NCI-H524 treated with DMSO at 0.1 percent for 48 hours (cell line): ENCODE measurements around the gene OPCML.
A peak's percentile ranks its signal among the peaks of the same experiment; 100 is the strongest.

Source experiments
- DNase-seq: peaks from one replicate; lab custom pipeline; 2025; lab: John Stamatoyannopoulos, UW

The OPCML gene

GRCh38 chr11:132607575-132607974 is 924.7 kb downstream of the OPCML start:
- DNase-seq = no peak

DNA sequence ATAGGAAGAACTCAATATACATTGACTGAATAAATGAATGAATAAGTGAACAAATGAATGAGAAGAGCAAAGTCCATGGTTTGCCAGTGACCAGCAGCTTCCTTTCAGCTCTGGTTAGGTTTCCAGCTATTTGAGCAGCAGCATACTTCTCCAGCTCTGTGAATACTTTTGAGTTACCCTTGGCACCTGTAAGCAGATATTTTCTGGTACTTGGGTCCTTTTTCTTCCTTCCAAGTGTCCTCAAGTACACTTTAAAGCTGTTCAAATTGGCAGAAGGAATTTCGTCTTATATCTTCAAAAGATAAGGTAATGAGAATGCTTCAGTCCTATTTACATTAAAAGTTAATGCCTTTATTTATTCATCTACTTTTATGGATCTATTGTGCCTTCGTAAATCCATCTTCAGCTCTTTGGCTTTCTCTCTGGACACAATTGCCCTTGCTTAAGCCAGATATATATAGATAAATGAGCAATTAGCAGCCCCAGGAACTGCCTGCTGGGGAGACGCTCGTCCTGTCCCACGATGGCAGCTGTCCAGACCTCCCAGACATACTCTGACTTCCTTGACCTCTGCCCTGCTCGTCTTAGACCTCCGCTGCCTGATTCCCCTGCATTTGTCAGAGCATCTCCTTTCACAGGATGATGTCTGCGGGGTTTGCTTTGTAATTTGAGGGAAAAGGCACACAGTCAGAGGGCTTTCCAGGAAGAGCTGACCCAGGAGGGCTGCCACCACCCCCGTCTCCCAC is 926.3 kb downstream of the OPCML start:
- no peak for DNase-seq

DNA sequence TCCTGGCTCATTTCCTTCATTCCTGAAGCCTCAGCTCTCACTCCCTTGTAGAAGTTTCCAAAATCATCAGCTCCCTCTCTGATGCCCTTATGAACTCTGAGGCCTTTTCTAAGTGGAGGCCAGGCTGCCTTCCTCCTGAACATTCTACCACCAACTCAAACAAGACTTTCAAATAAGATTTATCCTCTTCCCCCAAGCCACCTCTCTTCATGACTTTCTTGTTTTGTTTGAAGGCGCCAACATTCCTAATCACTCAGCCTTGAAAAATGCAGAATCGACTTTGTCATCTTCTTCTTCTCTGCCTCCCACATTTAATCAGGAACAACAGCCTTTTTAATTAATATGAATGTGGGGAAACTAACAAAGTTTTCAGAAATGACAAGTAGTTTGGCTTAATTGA is 927.9 kb downstream of the OPCML start:
- no peak for DNase-seq

GRCh38 chr11:132601875-132602274 is 930.4 kb downstream of the OPCML start:
- no peak for DNase-seq

GRCh38 chr11:132595711-132596134 is 936.6 kb downstream of the OPCML start:
- DNase-seq = no peak

DNA sequence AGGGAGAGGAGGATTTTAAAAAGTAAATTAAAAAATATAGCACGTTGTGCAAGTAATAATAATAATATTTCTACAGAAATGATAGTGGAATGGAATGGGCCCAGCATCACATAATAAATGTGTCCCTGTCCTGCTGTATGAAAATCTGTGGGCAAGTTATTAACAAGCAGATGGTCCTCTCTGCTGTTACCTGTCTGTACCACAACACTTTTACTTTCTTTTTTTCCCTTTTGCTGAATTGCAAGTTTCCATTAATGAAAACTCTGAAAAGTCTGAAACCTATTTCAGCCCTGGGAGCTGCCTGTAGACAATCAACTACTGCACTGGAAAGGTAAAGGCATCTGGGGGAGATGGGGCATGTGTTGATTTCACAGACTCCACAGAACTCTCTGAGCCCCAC is 937.1 kb downstream of the OPCML start:
- no peak for DNase-seq

GRCh38 chr11:132590986-132591385 is 941.3 kb downstream of the OPCML start:
- no peak for DNase-seq

GRCh38 chr11:132590554-132590953 is 941.7 kb downstream of the OPCML start:
- no peak for DNase-seq

DNA sequence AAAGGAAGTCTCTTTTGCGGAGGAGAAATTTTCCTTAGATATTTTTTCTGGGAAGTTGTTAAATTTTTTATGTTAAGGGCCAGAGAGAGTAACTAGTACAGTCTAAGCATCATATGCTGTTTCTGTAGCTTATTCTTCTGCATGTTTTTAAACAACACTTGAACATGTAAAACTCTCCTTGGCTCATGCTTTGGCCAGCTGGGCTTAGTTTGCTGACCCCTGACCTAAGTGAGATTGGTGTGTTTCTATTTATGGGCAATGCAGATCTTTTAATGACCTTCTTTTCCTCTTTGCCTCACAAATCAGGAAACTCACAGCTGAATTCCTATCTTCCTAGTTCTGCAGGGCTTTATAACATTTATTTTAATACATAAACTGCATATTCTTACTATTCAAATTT is 942.5 kb downstream of the OPCML start:
- no peak for DNase-seq

DNA sequence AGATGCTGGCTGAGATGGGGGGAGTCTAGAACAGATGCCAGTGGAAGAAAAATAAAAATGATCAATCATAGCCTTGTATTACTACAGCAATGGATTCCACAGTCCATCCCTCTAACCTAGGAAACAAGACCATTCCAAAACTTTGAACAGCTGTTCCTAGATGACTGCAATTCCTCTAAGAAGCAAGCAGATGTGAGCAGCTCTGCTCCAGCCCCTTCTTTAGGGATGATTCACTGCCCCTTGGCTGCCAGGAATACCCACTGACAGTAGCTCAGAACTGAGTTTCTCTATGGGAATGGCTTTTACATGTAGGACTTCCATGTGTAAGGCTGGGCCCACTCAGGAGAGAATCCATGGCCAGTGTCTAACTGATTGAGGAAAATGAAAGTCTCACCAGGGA is 943.9 kb downstream of the OPCML start:
- DNase-seq = no peak

DNA sequence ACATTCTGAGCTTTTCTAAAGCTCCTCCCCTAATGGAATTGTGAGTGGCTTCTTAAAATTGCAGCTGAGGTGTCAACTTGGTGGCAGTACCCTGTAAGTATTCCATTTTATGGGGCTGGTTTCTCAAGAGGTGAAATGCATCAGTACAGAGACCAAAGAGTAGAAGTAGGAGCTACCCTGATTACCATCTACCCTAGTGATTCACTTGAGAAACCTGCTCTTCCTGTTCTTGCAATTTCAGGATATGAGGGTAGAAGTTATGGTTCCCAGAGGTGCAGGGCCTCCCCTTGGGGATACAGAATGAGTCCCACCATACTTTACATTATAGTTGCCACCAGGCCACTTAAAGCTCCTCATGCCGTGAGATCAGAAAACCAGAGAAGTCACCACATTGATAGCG is 944.6 kb downstream of the OPCML start:
- DNase-seq = no peak

- DNase-seq = no peak
Measured at GRCh38 chr11:132586801-132587200, 945.5 kb downstream of the OPCML start.

- DNase-seq = no peak
Measured at GRCh38 chr11:132579634-132580327, 952.5 kb downstream of the OPCML start.

DNA sequence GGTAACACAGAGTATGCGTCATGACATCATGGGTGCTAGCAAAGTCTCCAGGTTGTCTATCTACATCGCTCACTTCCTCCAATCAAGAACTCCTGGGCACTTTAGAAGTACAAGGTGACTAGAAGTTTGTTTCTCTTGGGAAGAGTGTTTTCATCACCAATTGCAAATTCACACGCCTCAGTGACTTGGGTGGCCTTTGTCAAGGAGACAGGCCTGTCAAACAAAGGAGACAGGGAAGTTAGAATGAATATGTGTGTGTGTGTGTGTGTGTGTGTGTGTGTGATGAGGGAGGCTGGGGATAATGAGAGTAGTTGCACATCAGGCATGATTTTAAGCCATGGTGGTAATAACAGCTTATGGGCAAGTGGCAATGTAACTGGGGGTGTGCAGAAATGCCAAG is 953.2 kb downstream of the OPCML start:
- no peak for DNase-seq

GRCh38 chr11:132578580-132578979 is 953.7 kb downstream of the OPCML start:
- no peak for DNase-seq

DNA sequence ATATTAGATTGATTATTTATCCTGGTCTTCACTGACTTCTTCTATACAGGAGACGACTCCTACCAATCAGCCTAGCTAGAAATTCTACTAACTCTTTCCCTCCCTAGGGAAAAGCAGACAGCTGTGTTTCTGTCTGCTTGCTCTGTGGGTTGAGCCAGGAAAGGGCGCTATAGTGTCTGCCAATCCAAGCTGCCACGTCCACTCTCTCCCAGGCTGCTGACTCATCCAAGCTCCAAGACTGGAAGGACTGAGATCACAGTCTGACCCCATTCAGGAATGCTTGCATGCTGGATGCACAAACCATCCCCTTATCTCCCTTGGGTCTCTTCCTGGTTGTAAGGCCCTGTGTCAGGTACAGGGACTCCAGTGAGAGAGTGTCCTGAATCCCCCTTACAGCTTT is 955.6 kb downstream of the OPCML start:
- no peak for DNase-seq

GRCh38 chr11:132564091-132564885 is 968.0 kb downstream of the OPCML start:
- no peak for DNase-seq

DNA sequence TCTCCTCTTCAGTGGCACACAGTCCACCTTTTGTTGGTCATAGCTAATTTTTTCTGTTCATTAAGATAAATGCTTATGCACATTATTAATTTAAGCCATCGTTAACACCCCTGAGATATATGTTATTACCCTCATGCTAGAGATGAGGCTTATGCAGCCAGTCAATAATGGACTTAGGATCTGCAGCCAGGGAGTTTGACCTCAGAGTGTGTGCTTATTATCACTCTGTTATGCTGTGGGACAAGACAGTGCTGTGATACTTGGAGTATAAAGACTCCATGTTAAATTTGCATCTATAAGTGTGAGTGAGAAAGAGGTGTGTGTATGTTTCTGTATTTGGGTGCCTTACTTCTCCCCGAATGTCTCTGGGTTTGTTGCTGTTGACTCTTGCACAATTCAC is 969.3 kb downstream of the OPCML start:
- DNase-seq = no peak

GRCh38 chr11:132561937-132562336 is 970.4 kb downstream of the OPCML start:
- no peak for DNase-seq

GRCh38 chr11:132559331-132560036 is 972.8 kb downstream of the OPCML start:
- peak; percentile 54 for DNase-seq

GRCh38 chr11:132556316-132556715 is 976.0 kb downstream of the OPCML start:
- no peak for DNase-seq

DNA sequence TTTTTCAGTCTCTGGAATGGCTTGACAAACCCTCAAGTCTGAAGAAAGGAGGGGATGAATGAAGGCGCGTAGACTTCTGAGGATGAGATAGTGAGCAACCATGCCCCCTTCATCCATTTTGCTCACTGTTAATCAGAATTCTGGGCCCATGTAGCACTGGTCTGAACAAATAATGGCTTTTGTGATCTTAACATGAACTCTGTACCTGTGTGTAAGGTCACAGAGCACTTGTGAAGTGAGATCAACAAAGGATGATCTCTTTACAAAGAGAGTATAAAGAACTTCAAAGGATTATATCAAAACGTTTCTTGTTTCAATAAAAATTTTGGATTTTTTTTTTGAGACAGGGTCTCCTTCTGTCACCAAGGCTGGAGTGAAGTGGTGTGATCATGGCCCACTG is 976.7 kb downstream of the OPCML start:
- DNase-seq = no peak
